WTC11 (cell line): Measurements from ENCODE around the gene METTL13.

Experiments
- CREB1 ChIP-seq: sonication (generic); formaldehyde crosslinking; IDR thresholded peaks from 2 replicates; pipeline ENCODE4 v1.8.0; 2023; ENCODE audit warnings: mild to moderate bottlenecking, missing genetic modification reagents
- CTCF ChIP-seq: fragments of 200-600 bp; IDR thresholded peaks from 2 replicates; pipeline ENCODE4 v1.8.0; 2022; ENCODE audit warnings: antibody characterized with exemption
- ZNF138 ChIP-seq: sonication (generic); formaldehyde crosslinking; conservative IDR thresholded peaks from 2 replicates; pipeline ENCODE4 v1.8.1; 2022; ENCODE audit warnings: mild to moderate bottlenecking, moderate library complexity, missing genetic modification reagents

GRCh38 chr1:171740987-171741871 lies 40.2 kb upstream of the METTL13 start:
- TF ChIP-seq CTCF: no peak
- no peak for TF ChIP-seq ZNF138 (CRISPR knock-in tag)
- TF ChIP-seq CREB1 (CRISPR knock-in tag): no peak
